ENCODE data around the gene STRADB. TPM values are rescaled to one million over a fixed set of nuclear protein-coding genes. Genes with fewer than 3 reads are reported as not detected.
A peak's percentile ranks its signal among the peaks of the same experiment; 100 is the strongest.

The STRADB gene
- total and polyA plus RNA-seq, 4 donors = 35.9 to 199 (median 67.3) TPM

- Histone ChIP-seq H3K27me3 (ENCODE audit: control insufficient read depth in 4 of 4, insufficient read depth in 4 of 4, low read length in 3 of 4) (no peaks in the 10 kb centered on the region), H3K36me3 (ENCODE audit: control insufficient read depth in 4 of 4, insufficient read depth in 3 of 4, low read depth in 1 of 4, low read length in 3 of 4) (peaks cover 3 to 73% (median 44%) of the 10 kb centered on the region in 4 donors), H3K9me3 (ENCODE audit: control insufficient read depth in 4 of 4, low read length in 3 of 4) (no peaks in the 10 kb centered on the region), H3K4me3 (ENCODE audit: low read depth in 1 of 3, low read length in 3 of 3) (no peak overlapping the region), H3K4me1 (ENCODE audit: control insufficient read depth in 4 of 4, insufficient read depth in 4 of 4, low read length in 3 of 4) (no peaks in the 10 kb centered on the region), H3K27ac (ENCODE audit: low read depth in 1 of 2, low read length in 2 of 2) (no peak overlapping the region), H3K9ac (ENCODE audit: low read depth in 1 of 2, low read length in 2 of 2) (no peak overlapping the region)
- TF ChIP-seq FOXA2 (IDR thresholded peaks at IDR 0.05) (no peak), ZBTB33 (IDR thresholded peaks at IDR 0.05) (no peak), RAD21 (IDR thresholded peaks at IDR 0.05) (no peak), JUND (IDR thresholded peaks at IDR 0.05) (no peak), MAX (IDR thresholded peaks at IDR 0.05) (no peak)
- 93% methylated on average over 3 of the region's 3 CpGs for WGBS
- no peak for DNase-seq (ENCODE audit: low spot score)
Observed at GRCh38 chr2:201472411-201472810, 20.9 kb downstream of the STRADB start.

- no peak for DNase-seq (ENCODE audit: low spot score)
- Histone ChIP-seq H3K27ac (ENCODE audit: low read depth in 1 of 2, low read length in 2 of 2) (no peak overlapping the region), H3K27me3 (ENCODE audit: control insufficient read depth in 4 of 4, insufficient read depth in 4 of 4, low read length in 3 of 4) (no peaks in the 10 kb centered on the region), H3K9ac (ENCODE audit: low read depth in 1 of 2, low read length in 2 of 2) (no peak overlapping the region), H3K9me3 (ENCODE audit: control insufficient read depth in 4 of 4, low read length in 3 of 4) (no peaks in the 10 kb centered on the region), H3K36me3 (ENCODE audit: control insufficient read depth in 4 of 4, insufficient read depth in 3 of 4, low read depth in 1 of 4, low read length in 3 of 4) (peaks cover 2 to 30% (median 12%) of the 10 kb centered on the region in 4 donors), H3K4me1 (ENCODE audit: control insufficient read depth in 4 of 4, insufficient read depth in 4 of 4, low read length in 3 of 4) (no peaks in the 10 kb centered on the region), H3K4me3 (ENCODE audit: low read depth in 1 of 3, low read length in 3 of 3) (no peak overlapping the region)
- TF ChIP-seq EGR1 (IDR thresholded peaks at IDR 0.05; ENCODE audit: low read depth in 2 of 2) = no peak
- TF ChIP-seq HNF4G (IDR thresholded peaks at IDR 0.05) = peak; percentile 52
- peak; percentile 69 to 86 for TF ChIP-seq HNF4A (conservative IDR thresholded peaks at IDR 0.05)
- 78% methylated on average over 4 of the region's 4 CpGs for WGBS
Observed at GRCh38 chr2:201482543-201482942, 31.0 kb downstream of the STRADB start.

- 78% methylated on average over 1 of the region's 1 CpG for WGBS
- Histone ChIP-seq H3K9me3 (ENCODE audit: control insufficient read depth in 4 of 4, low read length in 3 of 4) (no peaks in the 10 kb centered on the region), H3K4me1 (ENCODE audit: control insufficient read depth in 4 of 4, insufficient read depth in 4 of 4, low read length in 3 of 4) (no peaks in the 10 kb centered on the region), H3K27ac (ENCODE audit: low read depth in 1 of 2, low read length in 2 of 2) (no peak overlapping the region), H3K36me3 (ENCODE audit: control insufficient read depth in 4 of 4, insufficient read depth in 3 of 4, low read depth in 1 of 4, low read length in 3 of 4) (peaks cover 2 to 22% (median 8%) of the 10 kb centered on the region in 4 donors), H3K9ac (ENCODE audit: low read depth in 1 of 2, low read length in 2 of 2) (no peak overlapping the region), H3K27me3 (ENCODE audit: control insufficient read depth in 4 of 4, insufficient read depth in 4 of 4, low read length in 3 of 4) (no peaks in the 10 kb centered on the region), H3K4me3 (ENCODE audit: low read depth in 1 of 3, low read length in 3 of 3) (no peak overlapping the region)
- no peak for DNase-seq (ENCODE audit: low spot score)
- TF ChIP-seq FOXA2 (IDR thresholded peaks at IDR 0.05) (no peak), NR2F2 (IDR thresholded peaks at IDR 0.05) (no peak), FOXA1 (IDR thresholded peaks at IDR 0.05) (no peak), CTCF (IDR thresholded peaks at IDR 0.05; ENCODE audit: low read depth, low read length, missing input control) (no peak), YY1 (IDR thresholded peaks at IDR 0.05) (no peak), ATF3 (IDR thresholded peaks at IDR 0.05) (no peak), MAX (IDR thresholded peaks at IDR 0.05) (no peak), GABPA (IDR thresholded peaks at IDR 0.05 in 1 of 2, conservative IDR thresholded peaks at IDR 0.05 in 1 of 2) (no peak), EGR1 (IDR thresholded peaks at IDR 0.05; ENCODE audit: low read depth in 2 of 2) (no peak), SP1 (IDR thresholded peaks at IDR 0.05) (no peak), RXRA (IDR thresholded peaks at IDR 0.05) (no peak), HNF4A (conservative IDR thresholded peaks at IDR 0.05) (no peak), ZBTB33 (IDR thresholded peaks at IDR 0.05) (no peak), REST (IDR thresholded peaks at IDR 0.05) (no peak), HNF4G (IDR thresholded peaks at IDR 0.05) (no peak)
Observed at GRCh38 chr2:201483342-201483741, 31.8 kb downstream of the STRADB start.
